Ishikawa (cell line): Measurements from ENCODE around the gene RYR3.

Experiments used
- CEBPB ChIP-seq: IDR thresholded peaks from 2 replicates; pipeline ENCODE4 v1.6.1; 2012
- EP300 ChIP-seq: IDR thresholded peaks from 2 replicates; pipeline ENCODE4 v1.6.1; 2012; ENCODE audit warnings: borderline replicate concordance
- TCF12 ChIP-seq: IDR thresholded peaks from 2 replicates; pipeline ENCODE4 v1.6.1; 2012; ENCODE audit warnings: low read depth
- YY1 ChIP-seq: IDR thresholded peaks from 2 replicates; pipeline ENCODE4 v1.6.1; 2012; ENCODE audit warnings: low read depth
- TF ChIP-seq, protein P1 (sequence below): IDR thresholded peaks from 2 replicates; pipeline ENCODE4 v1.6.1; 2012; ENCODE audit warnings: low read depth, mild to moderate bottlenecking

GRCh38 chr15:33677238-33677830, 366.6 kb downstream of the RYR3 start:
- TF ChIP-seq, protein P1, sequence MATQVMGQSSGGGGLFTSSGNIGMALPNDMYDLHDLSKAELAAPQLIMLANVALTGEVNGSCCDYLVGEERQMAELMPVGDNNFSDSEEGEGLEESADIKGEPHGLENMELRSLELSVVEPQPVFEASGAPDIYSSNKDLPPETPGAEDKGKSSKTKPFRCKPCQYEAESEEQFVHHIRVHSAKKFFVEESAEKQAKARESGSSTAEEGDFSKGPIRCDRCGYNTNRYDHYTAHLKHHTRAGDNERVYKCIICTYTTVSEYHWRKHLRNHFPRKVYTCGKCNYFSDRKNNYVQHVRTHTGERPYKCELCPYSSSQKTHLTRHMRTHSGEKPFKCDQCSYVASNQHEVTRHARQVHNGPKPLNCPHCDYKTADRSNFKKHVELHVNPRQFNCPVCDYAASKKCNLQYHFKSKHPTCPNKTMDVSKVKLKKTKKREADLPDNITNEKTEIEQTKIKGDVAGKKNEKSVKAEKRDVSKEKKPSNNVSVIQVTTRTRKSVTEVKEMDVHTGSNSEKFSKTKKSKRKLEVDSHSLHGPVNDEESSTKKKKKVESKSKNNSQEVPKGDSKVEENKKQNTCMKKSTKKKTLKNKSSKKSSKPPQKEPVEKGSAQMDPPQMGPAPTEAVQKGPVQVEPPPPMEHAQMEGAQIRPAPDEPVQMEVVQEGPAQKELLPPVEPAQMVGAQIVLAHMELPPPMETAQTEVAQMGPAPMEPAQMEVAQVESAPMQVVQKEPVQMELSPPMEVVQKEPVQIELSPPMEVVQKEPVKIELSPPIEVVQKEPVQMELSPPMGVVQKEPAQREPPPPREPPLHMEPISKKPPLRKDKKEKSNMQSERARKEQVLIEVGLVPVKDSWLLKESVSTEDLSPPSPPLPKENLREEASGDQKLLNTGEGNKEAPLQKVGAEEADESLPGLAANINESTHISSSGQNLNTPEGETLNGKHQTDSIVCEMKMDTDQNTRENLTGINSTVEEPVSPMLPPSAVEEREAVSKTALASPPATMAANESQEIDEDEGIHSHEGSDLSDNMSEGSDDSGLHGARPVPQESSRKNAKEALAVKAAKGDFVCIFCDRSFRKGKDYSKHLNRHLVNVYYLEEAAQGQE, result no peak
- TF ChIP-seq CEBPB (no peak), EP300 (no peak), YY1 (no peak), TCF12 (no peak)
